GM18511 (cell line): ENCODE results near the gene TMEM242.
"Not testable (repeated sequence)": the region's sequence is repeated elsewhere in the genome, so short reads cannot be mapped to it uniquely, and the experiment has no call there.

Source experiments
- ATAC-seq: cut with Tn5 transposase; IDR thresholded peaks from one replicate; pipeline ENCODE4 v1.9.1; 2021; ENCODE audit warnings: mild to moderate bottlenecking, moderate library complexity; ENCODE audit not compliant: unreplicated experiment

Gene TMEM242

DNA sequence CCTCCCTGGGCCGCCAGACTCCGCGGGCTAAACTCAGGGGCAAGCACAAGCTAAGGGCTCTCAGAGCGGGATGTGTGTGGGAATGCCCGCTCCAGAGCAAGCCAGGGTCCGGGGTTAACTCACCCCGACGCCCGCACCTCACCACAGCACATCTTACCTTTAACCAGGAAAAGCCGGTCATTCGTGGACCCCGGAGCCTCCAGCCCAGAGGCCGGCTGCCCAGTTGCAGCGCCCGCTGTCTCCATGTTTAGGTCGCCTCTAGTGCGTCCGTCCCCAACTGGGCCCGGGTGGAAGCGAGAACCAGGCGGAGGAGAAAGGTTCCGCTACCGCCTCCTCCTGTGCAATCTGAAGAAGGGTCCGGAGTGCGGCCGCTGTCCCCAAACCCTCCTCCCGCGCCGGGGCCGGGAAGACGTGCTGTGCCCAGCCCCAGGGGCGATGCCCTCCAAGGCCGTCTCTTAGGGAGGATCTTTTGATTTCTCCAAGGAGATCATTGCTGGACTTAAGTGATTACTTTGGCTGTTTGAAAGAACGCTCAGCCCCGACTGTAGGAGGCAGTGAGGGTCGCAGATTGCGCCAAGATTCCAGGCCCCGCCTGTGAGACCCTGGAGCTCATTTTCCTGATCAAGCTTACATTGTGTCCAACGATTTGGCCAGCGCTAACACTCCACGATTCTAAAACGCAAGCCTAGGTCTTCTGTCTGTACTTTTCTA, at the start of gene TMEM242:
TMEM242 (minus strand) TSS at position 265 of the 711 bp plus-strand sequence; CDS start at position 245, 20 bp downstream.
- ATAC-seq = peak; percentile 91

DNA sequence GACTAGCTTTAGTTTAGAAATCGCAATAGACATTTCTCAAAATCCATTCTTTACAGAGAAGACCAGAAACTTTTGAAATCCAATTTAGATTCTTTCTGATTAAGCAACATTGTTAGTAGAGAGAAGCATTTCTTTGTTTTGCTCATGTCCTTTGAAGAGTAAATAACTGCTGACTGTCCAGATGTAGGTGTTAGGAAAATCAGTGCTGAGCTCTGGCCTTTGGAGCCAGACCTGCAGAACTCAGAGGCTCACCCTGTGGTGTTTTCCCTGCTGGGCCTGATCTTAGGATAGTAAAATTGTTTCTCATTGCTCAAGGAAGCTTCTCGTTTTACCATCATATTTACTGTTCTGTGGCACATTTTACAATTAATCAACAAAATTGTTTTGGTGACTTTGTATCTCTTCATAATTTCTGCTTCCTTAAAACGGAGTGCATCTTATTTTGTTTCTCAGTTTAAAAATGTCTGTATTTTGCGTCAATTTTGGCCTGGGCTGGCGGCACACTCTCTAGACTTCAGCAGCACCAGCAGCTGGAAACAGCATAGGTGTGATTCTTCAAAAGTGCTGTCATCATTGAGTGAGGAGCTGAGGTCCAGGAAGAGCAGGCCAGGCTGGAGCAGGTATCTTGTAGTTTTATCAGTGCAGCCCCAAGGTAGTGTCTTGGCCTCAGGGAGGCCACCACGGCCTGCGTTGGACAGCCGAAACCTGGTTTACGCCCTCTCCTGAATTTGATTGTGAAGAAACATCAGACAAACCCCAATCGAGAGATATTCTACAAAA, 49.4 kb upstream of the TMEM242 start:
- ATAC-seq = no peak

DNA sequence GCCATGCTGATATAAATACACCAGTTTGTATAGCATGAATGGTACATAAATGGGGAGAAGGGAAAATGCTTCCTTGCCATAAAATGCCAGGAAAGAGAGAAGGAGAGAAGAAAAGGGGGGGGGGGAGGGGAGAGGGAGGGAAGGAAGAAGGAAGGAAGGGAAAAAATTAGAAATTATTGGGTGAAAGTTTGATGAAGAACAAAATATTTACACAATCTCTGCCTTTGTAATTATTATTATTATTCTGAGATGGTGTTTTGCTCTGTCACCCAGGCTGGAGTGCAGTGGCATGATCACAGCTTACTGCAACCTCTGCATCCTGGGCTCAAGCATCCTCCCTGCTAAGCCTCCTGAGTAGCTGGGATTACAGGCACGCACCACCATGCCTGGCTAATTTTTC, 47.4 kb upstream of the TMEM242 start:
- no peak for ATAC-seq

DNA sequence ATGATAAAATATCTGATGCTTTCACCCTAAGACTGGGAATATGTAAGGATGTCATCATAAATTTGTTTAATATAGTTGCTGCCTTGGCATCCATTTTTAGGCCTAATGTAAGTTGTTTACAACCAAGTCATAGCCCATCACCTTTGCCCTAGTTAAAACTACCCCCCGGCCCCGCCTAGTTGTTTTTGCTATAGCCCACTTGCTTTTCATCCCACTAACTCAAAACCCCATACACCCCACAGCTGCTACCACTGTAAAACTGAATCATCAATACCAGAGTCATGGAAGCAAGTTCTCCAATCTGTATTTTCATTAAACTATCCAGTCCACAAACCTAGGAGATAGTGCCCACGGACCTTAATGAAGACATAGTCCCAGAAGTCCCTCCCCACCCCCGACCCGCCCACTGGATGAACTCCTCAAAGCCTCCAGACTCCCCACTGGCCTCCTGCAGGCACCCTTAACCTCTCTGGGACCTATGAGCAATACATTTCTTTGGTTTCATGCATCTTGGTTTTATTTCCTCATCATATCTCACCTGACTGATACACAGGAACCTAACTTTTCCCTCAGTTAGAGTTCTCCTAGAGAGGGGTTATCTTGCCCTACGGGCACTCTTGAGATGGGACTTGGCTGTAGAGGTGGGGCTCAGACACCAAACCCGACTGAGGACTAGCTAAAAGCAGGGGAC, 45.2 kb upstream of the TMEM242 start:
- no peak for ATAC-seq

DNA sequence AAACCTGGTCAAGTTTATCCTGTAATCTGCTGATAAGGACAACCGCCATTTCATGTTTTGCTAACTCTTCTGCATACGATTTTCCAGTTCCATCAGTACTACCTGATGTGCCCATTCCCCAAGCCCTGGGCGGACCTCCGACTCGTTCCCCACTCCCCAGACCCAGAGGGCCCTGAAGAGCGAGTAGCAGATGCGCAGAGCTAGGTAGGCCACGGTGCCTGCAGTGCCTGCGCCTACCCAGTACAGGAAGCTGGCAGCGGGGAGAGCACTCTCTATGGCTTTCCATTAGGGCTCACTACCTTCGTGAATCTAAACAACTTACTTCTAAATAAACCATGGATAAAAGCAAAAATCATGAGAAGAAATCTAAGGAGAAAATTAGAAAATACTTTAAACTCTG, 43.3 kb upstream of the TMEM242 start:
- no peak for ATAC-seq

DNA sequence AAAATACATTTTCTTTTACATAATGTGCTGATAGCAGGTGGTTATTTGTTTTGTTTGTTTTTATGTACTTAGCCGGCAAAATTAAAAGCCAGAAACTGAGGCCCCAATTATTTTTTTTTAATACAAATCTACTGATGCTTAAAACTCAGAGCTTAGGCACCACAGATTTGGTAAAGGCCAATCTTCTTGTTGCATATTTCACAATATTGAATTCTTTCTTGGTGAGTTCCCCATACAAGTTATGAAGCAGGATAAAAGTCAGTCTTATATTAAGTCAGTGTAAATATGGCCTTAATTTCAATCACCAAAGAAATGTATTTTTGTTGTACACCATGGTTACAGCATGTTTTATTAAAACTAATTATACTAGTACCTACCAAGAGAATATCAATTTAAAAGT, 41.4 kb upstream of the TMEM242 start:
- ATAC-seq = no peak

DNA sequence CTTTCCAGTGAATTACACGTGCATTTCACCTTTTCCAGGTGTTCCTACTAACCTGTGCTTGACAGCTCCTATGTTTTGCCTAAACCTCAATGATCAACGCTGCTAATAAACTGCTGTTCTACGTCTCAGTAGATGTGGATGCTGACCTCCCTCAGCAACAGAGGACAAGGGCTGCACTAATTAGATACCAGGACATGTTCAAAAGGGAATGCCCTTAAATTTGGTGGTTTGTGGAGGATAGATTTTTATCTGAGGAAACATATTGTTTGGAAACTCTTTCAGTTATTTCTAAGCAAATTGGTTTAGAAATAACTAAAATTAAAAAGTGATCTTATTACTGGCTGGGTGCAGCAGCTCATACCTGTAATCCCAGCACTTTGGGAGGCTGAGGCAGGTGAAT, 38.6 kb upstream of the TMEM242 start:
- no peak for ATAC-seq

DNA sequence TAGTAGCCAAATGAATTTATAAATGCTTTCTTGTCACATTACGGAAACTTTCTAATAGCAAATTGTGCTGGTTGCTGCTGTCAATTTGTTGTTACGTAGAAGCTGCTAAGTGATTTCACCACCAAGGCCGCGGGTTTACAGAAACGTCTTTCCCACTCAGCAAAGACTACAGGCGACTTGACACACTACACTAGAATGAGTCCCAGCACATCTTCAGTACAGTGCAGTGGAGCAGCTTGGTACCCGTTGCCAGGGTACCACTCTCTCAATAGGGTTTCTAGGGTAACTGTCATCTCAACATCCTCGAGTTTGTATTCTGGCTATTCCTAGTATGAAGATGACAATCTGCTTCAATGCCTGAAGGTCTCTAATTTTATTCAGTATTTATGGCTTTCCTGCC, 35.0 kb upstream of the TMEM242 start:
- no peak for ATAC-seq

DNA sequence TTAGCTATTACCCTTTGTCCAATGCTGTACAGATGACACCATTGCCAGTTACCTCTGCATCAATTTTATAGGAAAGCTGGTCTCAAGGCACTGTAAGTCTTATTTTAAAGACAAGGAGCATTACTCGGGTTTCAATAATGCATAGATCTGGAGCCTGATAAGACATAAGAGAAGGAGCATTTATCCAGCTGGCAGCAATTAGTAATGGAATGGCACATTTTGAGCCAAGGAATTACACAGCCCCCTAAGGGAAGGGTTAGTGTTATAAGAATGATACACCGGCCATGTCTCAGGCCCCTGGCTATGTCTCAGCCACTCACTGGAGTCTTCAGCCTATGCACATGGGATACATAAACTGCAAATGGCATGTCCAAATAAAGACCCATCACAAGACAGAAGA, 23.1 kb upstream of the TMEM242 start:
- no peak for ATAC-seq

DNA sequence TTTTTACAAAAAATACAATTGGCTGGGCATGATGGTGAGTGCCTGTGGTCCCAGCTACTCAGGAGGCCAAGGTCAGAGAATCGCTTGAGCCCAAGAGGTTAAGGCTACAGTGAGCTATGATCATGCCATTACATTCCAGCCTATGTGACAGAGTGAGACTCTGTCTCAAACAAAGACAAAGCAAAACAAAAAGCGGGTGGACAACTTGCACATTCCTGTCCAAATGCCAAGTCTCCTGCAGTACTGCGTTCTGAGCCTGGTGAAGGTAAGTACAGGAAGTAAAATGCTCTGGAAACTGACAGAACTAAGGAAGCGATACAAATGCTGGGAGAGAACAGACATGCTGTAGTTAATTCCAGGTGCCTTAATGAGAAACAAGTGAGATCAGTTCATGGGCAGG, 20.4 kb upstream of the TMEM242 start:
- no peak for ATAC-seq

DNA sequence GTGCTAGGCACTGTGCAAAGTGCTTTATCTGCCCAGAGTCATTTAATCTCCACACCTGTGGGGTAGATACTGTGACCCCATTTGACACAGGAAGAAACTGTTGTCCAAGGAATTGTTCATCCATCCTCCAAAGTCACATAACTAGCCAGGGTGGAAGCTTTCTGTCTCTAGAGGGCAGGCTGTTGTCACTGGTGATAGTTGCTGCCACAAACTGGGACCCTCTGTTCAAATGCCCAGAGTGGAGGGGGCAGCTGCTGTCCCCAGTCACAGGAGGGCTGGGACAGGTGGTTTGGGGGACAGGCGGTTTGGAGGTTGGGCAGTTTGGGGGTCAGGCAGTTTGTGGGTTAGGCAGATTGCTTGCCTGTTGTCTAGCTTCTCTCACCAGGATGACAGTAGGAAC, 16.1 kb upstream of the TMEM242 start:
- no peak for ATAC-seq

DNA sequence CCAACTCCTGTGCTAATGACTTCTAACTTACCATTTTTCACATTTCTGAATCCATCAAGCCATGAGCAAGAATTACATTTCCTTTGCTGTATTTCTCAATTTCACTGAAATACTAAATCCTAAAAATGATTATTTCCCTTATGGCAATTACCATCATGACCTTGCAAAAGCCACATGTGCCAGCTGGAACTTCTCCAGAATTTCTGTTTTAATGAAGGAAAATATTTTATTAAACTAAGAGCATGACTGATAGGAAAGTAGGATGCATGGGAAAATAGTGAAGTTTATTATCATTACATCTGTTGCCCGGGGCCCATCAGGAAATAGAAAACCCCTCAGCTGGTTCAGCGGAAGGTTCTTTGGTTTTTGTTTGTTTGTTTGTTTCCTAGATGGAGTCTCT, 14.4 kb upstream of the TMEM242 start:
- no peak for ATAC-seq

DNA sequence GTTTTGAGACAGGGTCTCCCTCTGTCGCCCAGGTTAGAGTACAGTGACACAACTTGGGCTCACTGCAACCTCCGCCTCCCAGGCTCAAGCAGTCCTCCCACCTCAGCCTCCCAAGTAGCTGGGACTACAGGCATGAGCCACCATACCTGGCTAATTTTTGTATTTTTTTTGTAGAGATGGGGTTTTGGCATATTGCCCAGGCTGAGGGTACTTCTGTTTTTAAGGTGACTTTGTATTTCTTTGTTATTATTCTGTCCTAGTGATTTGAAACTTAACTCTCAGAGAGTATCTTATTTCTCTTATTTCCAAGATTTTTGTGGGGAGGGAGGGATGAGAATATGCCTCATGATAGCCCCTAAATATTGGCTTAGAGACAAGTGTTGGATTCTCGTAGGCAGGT, 14.0 kb upstream of the TMEM242 start:
- ATAC-seq = not testable (repeated sequence)

DNA sequence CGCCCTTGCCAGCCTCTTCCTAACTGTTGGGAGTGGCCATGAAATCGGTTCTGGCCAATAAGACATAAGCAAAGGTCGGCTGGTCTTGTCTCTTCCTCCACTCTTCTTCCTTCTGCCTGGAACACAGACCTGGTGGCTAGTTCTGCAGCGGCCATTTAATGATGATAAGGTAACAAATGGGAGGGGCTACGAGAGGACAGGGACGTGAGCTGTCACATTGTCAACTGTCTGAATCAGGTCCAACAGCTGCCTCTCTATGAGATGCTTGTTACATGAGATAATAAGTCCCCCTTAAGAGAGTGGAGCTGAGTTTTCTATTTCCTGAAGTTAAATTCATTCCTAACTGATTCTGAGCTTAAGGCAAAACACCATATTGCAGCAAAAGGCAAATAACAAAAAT, 12.5 kb upstream of the TMEM242 start:
- ATAC-seq = no peak

DNA sequence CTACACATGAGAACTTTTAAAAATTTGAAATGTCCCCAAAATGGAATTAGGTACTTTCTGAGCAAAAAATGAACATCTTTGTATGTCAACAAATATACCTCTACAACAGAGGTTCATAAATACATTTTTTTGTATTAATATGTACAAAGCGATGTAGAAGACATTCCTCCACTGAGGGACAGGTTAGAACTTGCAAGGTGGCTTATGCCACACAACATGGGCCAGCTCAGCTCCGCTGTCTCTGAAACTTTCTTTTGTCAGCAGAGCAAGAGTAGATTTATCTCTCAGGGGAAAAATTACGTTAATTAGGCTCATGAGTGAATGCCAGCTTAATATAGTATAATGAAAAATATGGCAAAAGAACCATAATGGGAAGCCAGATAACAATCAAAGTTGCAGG, 10.6 kb upstream of the TMEM242 start:
- no peak for ATAC-seq

DNA sequence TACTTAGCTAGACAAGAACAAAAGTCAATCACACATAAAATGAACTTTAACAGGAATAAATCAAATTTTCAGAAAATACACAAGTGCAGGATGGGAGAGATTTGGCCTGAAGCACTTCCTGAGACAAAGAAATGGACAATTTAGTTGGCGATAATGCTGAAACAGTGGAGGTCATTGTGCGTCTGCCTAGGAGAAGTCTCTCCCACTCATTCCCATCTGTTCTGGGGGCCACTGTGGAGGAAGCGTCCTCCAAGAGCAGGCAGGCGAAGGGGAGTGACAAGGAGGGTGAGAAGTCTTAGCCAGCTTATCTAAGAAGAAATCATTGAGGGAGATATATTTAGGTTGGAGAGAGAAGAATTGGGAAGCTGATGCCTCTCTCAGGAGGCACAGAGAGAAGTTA, 10.2 kb upstream of the TMEM242 start:
- ATAC-seq = no peak

DNA sequence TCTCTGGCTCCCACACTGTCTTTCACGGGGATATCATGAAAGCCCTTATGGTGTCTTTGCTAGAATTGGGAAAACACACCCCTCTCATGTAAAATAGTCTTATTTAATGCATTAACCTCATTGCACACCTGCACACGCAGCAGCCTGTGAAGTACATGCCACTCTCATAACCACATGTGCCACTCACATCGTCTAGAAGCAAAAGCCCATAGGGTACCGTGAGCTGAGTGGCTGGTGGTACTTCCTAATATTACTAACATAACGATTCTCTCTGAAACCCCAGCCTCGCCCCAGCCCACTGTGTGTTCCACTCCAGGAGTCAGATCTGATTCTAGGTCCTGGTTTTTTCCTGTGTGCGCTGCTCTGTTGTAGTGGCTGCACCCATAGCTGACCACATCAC, 9.5 kb upstream of the TMEM242 start:
- ATAC-seq = no peak

DNA sequence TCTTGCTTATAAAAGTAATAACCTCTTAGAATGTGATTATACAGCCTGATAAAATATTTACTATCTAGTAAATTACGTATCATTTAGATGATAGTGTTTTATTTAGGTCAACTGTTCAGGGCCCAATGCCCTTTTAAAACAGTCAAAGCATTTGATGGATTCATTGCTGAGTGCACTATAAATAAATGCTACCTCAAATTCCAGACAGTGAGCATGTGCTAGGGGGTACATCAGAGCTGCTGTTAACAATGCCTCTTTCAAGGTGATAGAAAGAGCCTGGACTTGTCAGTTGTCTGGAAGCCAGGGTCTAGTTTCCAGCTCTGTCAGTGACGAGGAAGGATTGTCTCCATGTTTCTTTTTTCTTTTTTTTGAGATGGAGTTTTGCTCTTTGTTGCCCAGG, 7.5 kb upstream of the TMEM242 start:
- ATAC-seq = no peak

DNA sequence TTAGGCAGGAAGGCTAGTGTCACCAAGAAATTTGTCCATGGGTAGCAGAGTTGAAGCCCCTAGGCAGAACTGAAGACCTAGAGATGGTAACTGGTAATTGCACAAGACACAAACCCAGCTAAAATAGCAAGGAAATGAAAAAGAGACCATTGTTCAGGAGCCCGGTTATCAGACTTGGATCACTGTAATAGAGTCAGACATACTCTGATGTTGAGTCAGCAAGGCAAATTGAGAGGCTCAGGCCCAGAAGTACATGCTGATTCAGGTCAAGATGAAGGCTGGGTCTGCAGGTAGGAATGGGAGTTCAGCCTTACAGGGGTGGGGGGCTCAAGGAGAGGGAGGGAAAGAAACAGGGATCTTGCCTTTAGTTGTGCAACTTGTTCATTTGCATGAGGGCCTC, 6.5 kb upstream of the TMEM242 start:
- no peak for ATAC-seq

DNA sequence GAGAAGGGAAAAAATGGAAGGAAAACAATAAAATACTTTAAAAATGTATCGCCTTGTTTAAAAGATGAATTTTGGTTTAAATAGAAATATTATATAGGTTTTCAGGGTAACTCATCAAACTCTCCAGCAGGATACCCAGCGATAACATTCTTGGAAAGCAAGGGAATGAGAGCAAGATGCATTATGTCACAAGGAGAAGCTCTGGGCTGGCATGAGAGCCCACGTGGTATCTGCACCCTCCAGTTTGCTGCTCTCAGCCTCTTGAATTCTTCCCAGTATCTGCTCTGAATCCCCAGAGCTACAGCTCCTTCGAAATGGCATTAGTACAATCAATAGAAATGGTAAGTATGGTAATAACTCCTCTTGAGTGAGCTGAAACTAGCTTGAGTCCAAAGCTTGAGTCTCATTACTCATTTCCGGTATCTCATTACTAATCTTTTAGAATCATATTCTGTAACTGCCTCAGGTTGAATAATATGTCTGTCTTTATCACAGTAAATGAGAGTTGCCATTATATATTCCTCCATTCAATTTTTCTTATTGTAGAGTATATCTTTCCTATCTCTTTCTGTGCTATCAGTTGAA, 4.9 kb upstream of the TMEM242 start:
- no peak for ATAC-seq

DNA sequence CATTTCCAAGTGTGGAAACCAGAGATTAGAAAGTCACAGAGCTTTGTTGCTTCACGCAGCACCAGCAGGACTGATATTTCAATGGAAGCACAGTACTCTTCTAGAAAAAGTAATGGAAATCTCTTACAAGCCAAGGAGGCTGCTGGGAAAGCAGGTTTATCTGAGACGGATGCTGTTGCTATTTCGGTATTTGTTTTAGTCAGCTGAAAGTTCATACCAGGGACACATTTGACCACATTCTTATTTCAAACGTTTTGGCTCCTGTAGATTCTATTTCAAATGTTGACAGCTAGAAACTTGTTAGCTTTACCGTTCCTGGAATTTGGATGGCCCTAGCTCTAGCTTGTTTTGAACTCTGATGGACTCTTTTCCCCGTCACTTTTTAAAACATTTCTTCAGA, 3.7 kb upstream of the TMEM242 start:
- peak; percentile 31 for ATAC-seq
